HG02759 (cell line): ENCODE data around the gene CKB.
A peak's percentile ranks its signal among the peaks of the same experiment; 100 is the strongest.

ENCODE experiments used
- ATAC-seq: cut with Tn5 transposase; IDR thresholded peaks from one replicate; pipeline ENCODE4 v1.9.1; 2021; ENCODE audit warnings: mild to moderate bottlenecking, moderate library complexity; ENCODE audit not compliant: unreplicated experiment

The CKB gene

GRCh38 chr14:103522649-103523574, at the start of gene CKB:
TSS of gene CKB (minus strand) at chr14:103522830. CDS start at chr14:103522493, 337 bp downstream.
- ATAC-seq, result no peak

DNA sequence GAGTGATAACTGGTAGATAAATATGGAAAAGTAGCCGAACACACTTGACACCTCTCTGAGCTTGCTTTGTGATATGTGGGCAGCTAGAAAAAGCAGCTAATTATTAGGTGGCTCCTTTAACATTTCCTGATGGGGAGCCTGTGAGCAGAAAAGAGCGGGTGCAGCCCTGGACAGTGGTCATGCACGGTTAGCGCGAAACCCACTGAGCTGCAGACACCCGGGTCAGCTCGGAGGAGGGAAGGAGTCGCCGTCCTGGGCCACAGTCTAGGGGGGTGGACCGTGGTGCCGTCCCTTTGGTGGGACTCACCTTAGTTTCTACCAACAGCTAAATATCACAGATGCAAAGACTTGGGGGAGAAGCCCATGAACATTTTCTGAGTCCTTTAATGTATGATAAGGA, 46.8 kb upstream of the CKB start:
- ATAC-seq, result no peak

- no peak for ATAC-seq
Observed at GRCh38 chr14:103568952-103569351, 46.3 kb upstream of the CKB start.

- no peak for ATAC-seq
Observed at GRCh38 chr14:103563844-103564505, 41.3 kb upstream of the CKB start.

GRCh38 chr14:103563226-103563620, 40.6 kb upstream of the CKB start:
- no peak for ATAC-seq

DNA sequence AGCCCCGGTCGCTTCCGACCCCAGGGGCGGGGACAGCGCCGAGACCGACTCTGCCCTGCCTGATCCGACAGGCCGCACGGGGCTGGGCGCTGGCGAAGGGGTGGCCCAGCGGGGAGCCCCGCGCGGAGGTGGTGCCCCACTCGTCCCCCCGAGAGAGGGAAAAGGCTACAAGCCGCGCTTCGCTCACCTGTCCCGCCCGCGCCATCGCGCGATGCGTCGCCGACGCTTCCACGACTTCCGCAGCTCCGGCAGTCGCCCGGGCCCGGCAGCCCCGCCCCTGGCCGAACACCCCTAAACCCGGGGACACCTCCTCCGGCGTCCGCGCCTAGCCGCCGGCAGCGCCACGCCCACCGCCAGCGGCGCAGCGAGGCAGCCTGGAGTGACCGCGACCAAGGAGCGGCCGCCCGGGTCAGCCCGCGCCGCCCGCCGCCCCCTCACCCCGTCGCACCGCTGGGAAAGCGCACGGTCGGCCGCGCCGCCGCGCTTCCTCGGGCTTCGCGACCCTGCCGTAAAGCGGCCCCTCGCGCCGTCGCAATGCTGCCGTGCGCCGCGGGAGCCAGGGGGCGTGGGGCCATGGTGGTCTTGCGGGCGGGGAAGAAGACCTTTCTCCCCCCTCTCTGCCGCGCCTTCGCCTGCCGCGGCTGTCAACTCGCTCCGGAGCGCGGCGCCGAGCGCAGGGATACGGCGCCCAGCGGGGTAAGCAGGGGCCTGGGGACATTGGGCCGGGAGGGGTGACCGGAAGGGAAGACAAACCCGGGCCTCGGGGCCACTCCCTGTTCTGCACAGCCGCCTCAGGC, 40.0 kb upstream of the CKB start, which contains the start of the genes BAG5 and COA8:
Gene BAG5 (minus strand): TSS at position 229 of the 797 bp plus-strand sequence. CDS start 1,493 bp downstream, outside the sequence.
Gene COA8 (plus strand): TSS at position 532 of the 797 bp plus-strand sequence. CDS start 42 bp downstream, at position 574.
- ATAC-seq, result peak; percentile 86

- no peak for ATAC-seq
Observed at GRCh38 chr14:103562179-103562428, 39.5 kb upstream of the CKB start.

- ATAC-seq, result peak; percentile 13
Observed at GRCh38 chr14:103561381-103562178, 39.0 kb upstream of the CKB start.

GRCh38 chr14:103560691-103561090, 38.1 kb upstream of the CKB start:
- ATAC-seq, result no peak

GRCh38 chr14:103559766-103560165, 37.1 kb upstream of the CKB start:
- ATAC-seq, result no peak

- no peak for ATAC-seq
Observed at GRCh38 chr14:103558071-103558882, 35.6 kb upstream of the CKB start.

DNA sequence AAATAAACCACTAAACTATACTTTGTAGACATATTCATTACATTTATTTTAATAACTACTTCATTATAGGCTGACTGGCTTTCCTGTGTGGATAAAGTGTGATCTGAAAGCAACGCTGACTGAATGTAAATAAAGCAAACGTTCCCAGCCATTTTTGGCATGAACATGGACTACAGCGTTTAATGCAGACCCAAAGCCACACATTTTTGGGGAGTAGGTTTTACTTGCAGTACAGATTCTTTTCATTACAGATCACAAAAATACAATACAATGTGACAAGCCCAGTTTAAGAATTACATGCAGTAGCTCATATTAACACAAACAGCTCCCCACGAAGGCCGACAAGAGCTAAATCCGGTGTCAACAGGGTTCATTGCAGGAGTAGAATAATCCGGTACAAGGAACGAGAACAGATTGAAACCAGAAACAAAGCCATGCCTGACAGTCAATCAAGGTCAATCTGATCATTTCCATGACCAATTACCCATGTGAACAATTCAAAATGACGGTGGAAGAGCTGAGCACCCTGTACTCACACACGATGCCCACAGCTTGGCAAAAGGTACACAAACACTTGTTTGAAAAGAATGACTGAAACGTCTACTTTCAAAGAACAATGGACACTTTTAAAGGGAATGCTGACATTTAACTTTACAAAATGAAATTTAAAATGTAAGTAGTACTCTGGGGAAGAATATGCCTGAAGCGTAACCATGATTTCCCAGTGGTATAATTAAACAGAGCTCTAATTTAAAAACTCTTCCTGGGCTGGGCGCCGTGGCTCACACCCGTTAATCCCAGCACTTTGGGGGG, 34.5 kb upstream of the CKB start:
- no peak for ATAC-seq

GRCh38 chr14:103555559-103556337, 33.1 kb upstream of the CKB start:
- ATAC-seq, result no peak

DNA sequence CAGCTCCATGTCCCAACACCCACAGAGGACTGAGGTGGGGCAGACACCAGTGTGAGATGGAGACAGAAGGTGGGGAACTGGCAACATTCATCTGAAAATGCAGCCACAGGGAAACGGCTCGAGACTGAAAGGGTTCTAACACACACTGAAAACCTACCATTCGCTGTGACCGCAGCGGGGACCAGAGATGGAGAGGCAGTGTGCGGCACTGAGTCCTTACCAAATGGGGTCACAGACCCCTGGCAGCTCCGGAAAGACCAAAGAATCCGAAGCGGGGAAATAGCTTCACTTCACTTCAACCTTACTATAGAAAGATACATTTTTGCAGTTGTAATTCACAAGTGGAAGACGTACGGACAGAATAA, 30.2 kb upstream of the CKB start:
- ATAC-seq, result no peak

- ATAC-seq, result no peak
Observed at GRCh38 chr14:103552011-103552845, 29.6 kb upstream of the CKB start.

DNA sequence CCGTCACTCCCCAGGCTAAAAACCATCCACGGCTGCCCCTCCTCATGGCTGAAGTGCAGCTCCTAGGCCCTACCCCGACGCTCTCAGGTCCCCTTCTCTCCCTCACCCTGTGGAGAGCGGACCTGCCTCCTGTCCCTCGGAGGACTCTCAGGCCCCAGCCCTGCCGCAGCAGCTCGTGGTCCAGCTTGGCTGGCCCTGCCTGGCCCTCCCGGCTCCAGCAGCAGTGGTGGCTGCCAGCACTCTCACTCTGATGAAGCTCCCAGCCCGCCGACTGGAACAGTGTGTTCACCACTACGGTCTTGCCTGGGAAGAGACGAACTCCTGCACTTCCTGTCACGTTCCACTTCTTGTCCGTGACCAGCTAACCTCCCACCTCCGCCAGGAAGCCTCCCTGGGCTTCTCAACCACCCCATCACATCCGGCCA, 28.7 kb upstream of the CKB start:
- ATAC-seq, result no peak
